GM21737 (cell line): Measurements from ENCODE around the gene PPM1H.
"Not testable (repeated sequence)": the region's sequence is repeated elsewhere in the genome, so short reads cannot be mapped to it uniquely, and the experiment has no call there.

Experiments used
- ATAC-seq: cut with Tn5 transposase; IDR thresholded peaks from one replicate; pipeline ENCODE4 v1.9.1; 2021; ENCODE audit warnings: mild to moderate bottlenecking, moderate library complexity; ENCODE audit not compliant: unreplicated experiment

PPM1H gene

DNA sequence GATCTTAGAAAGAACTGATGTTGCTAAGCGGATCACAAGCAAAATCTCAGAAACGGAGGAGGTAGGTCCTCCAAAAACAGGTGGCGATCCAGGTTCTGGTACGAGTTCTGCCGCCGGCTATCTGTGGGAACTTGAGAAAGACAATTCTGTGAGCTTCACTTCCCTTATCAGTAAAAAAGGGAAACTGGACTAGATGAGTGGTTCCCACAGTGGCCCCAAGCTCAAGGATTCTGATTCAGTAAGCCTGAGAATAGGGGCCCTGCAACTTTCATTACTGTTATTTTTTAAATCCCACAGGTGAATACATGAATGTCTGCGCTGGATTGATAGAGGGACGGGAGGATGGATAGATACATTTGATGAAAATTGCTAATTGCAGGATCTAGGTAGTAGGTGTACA is 160.2 kb downstream of the PPM1H start:
- ATAC-seq, result no peak

DNA sequence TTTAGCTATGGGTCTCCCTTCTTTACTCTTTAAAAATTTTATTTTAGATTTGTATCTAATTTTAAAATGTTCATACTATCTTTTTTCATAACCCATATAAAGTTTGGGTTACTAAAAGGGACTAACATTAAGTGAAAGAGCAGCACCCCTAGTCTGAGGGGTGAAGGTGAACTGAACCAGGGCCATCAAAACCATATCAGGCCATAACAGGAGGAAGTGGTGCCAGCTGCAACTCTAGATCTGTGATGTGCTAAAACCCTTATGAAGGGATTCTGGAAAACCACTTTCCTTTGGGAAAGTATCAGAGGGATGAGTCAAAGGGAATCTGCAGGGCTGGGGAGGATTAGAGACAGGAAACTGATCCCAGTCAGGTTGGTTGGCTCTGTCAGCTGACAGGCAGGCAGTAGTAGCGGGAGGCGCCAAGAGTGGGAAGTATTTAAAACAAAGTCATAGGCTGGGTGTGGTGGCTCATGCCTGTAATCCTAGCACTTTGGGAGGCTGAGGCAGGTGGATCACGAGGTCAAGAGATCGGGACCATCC is 162.5 kb downstream of the PPM1H start:
- ATAC-seq, result no peak

DNA sequence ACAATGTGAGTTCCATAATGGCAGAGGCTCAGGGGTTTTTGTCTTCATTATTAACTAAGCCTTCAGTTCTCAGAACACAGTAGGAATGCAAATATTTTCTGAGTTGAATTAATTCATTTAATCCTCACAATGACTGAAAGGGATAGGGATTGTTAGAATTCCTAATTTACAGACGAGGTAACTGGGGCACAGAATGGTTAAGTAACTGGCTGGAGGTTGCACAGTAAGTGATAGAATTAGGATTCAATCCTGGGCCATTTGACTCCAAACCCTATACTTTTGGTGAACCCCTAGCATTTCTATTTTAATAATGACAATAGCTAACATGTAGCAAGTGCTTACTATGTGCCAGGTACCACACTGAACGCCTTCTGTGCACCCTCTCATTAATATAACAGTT is 163.1 kb downstream of the PPM1H start:
- ATAC-seq, result no peak

DNA sequence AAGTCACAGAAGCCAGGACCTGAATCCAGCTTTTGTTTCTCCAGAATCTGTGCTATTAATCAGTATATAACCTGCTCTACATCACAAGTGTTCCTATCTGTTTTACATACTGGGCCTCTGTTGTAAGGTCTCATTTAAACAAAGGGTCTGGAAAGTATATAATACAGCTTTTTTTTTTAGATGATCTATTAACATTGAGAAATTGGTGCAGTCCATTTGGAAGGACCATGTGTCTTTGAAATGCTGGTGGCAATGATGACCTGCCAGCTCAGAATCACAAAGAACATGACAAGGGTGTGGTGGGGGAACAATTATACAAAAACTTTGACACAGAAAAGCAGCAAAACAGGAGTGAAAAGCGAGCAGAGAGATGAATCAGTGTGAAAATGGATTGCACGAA is 164.6 kb downstream of the PPM1H start:
- ATAC-seq, result no peak

DNA sequence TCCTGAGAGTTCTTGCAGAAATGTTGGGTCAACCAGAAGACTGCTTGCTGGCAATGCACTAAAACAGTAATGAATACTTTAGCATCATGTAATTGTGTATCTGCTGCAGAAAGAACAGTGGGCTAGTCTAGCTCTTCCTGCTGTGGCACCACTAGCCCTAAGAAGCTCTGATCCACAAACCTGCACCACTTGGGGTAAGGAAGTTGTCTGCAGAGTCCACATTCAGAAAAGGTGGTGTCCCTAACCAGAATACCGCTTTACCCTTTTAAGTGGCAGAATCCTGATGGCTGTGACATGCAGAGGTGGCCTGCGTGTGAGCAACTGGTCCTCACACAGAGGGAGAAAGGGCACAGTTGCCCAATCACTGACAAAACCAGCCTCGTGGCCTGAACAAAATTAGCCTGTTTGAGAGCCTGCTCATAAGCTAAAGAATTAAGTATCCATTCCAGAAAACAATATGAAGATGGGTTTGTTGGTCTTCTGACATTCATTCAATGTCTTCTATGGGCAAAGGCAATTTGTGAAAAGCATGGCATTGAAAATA is 165.8 kb downstream of the PPM1H start:
- no peak for ATAC-seq

DNA sequence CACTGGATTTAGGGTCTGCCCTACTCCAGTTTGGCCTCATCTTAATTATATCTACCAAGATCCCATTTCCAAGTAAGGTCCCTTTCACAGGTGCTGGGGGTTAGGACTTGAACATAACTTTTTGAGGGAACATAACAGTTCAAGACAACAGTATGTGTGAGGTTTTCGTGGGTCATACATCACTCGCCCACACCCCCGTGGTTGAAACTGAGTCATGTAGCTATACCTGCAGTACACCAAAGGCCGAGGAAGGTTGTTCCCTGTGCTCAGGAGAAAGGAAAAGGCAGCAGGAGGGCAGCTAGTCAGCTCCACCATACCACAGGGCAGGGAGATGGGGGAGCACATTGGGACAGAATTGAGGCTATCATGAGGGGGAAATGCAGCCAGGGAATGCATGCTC is 167.0 kb downstream of the PPM1H start:
- no peak for ATAC-seq

DNA sequence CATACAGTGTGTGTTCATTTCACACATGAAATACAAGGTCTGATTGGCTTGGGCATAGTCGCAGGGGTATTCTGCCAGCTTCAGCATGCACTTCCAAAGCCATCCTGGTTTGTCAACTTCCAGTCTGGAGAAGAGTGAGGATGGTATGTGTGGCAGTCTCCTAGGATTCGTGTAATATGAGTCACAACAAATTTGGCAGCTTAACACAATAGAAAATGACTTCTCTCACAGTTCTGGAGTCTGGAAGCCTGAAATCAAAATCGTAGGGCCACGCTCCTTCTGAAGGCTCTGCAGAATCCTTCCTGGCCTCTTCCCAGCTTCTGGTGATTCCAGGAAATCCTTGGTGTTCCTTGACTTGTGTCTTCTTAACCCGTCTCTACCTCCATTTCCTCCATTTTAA is 167.5 kb downstream of the PPM1H start:
- no peak for ATAC-seq

DNA sequence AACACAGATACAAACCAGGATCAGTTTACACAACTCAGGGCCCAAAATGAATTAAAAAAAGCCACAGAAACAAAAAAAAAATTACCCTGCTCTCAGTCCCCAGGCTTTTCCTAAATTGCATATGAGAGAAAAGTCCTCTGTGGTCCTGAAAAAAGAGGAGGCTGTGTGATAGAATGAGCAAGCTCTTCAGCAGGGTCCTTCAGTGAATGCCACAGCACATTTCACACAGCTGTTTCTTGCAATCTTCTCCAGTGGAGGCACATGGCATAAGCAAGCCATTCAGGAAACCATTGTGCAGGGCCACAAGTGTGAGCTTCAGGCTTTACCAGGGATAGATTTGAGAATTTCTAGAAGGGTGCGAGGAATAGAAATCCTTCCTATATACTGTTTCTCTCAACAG is 168.5 kb downstream of the PPM1H start:
- no peak for ATAC-seq

DNA sequence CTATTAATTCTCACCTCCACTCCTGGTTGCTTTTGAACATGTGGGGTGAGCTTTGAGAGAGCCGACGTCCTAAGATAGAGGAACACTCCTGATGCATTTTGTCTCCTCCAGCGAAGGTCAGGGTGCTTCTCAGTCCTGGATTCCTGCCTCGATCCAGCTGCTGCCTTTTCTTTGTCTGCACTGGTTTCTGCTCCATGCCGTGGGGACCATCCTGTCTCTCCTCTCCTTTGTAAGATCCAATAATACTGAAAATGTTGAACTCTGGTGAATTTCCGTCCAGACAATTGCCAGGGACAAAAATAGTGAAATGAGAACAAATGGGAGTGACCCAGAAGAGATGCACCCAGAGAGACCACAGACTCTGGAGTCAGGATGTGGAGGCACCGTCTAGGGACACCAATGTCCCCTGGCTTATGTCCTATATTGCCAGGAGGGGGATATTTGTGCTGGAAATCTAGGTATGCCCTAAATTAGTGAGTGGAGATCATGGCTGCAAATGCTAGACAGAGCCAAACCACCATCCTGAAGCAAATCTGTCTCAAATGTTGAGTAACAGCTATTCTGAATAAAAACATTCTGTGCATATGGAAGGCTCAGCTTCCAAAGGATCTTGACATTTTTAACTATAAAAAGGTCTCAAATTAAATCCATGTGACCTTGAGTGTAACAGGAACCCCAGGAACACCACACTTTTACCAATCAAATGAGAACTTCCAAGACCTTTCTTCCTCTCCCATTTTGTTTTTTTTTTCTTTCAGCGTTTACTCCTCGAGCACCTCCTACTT is 170.9 kb downstream of the PPM1H start:
- ATAC-seq, result no peak

DNA sequence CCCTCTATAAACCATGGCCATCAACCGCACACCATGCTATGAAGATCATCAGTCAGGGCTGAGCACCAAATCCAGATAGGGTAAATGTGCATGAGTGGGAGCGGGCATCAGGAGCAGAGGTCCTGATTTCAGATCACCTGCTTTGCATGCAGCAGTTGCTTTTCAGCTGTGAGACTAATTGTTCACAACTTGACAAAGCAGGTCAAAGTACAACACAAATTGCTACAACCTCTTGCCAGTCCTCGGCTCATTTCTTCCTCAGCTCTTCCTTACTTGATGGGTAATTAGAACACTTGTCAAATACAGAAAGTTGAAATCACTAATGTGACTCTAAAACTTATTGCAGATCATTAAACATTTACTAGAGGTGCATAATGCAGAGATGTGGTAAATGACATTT is 171.6 kb downstream of the PPM1H start:
- ATAC-seq, result no peak

DNA sequence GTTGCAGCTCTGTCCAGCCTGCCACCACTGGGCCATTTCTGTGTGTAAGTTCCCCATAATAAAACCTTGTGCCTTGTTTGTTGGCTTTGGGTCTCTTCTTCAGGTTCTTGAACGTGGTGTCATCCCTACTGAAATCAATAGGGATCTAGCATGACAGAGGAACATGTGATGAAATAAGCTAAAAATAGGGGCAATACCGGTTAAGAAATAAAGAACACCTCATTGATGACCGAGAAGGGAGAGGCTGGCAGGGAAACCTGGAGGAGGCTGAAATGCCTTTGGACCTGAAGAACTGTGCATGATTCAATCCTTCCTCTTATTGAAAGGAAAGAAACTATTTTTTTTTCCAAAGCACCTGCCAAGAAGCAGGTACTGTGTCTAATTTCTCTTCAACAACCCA is 172.3 kb downstream of the PPM1H start:
- no peak for ATAC-seq

DNA sequence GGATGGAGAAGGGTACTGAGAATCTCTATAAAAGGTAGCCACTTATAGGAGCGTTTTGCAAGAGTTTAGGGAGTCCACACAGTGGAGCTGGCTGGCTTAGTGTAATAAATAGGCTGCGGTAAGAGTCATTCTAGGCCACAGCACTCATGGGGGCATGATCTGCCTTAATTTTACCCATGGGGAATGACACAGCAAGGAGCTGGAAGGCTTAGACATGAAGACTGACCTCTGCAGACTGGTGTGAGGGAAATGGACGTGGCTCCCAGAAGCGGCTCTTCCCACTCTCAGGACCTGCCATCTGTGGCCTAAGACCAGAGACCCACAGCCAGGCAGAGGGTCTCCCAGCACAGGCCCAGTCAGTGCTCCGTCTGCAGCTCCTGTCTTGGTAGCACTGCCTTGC is 173.3 kb downstream of the PPM1H start:
- ATAC-seq, result no peak

DNA sequence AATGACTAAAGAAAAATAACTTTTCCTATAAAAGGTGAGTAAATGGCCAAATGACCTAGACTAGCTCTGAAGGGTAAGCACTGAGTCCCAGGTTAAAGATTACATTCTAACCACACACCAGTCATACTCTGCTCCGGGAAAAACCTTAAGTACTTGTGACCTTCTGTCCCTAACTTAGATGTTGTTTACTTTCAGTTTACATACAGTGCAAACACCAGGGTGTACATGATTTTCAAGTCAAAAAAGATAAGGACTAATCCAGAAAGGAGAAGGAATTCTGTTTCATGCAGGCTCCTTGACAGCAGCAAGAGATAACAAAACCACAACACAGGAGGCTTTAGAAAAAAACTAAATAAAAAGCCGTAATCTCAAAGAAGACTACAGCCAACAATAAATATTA is 174.2 kb downstream of the PPM1H start:
- ATAC-seq, result peak; percentile 87

DNA sequence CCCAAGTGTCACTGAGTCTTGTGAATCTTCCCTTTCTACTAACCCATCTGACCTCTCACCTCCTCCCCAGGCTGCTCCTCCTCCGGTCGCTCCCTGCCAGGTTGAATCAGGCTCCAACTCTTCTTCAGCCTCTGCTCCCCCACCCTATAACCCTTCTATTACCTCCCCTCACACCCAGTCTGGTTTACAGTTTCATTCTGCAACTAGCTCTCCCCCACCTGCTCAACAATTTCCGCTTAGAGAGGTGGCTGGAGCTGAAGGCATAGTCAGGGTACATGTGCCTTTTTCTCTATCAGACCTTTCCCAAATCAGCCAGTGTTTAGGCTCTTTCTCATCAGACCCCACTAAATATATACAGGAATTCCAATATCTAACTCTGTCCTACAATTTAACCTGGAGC is 174.6 kb downstream of the PPM1H start:
- ATAC-seq, result not testable (repeated sequence)

DNA sequence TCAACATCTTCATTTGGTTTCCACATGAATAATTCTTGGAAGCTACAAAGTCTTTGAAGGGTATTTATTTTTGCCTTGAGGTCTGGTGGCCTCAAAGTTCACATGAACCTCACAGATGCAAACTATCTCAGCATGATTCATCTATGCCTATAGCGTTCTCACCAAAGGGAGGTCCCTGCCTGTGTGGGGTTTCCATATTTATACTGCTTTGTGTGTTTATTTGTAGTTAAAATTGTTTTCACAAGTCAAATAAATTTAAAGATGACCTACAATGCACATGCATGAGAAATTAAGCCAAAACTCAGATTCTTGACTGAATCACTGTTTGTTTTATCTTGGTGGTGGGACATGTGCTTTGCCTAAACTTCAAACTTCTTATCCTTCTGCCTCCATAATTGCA is 176.7 kb downstream of the PPM1H start:
- no peak for ATAC-seq

DNA sequence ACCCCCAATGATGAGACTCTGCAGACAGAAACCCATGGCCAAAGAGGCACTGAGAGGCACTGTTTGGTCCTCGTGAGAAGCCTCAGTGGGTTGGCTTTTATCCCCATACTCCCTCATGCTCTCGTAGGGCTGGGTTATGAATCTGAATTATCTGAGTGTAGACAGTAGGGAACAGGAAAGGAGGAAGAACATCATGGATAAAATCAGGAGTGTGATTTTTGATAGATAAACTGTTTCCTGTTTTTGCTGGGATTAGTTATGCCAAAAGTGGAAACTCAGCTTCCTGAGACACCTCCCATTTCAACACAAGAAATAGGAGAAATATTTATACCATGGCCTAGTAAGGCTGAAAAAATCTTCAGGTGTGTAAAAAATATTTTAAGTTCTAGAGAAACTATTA is 177.9 kb downstream of the PPM1H start:
- no peak for ATAC-seq

DNA sequence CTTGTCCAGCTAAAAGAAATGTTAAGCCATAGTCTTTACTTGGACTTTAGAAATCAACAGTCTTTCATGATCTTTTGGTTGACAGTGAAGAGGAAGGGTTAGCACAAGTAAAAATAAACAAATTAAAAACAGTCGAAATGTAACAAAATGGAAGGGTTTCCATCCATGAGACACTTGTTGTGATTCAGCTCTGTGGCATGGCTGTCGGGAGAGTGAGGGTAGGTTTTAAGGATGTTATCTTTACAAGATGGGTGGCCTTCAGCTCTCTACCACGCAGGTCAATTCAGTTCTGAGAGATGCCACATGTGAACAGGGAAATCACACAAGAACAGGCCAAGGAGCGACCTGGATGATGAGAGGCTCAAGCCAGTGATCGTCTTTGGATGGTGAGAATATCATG is 180.2 kb downstream of the PPM1H start:
- no peak for ATAC-seq

DNA sequence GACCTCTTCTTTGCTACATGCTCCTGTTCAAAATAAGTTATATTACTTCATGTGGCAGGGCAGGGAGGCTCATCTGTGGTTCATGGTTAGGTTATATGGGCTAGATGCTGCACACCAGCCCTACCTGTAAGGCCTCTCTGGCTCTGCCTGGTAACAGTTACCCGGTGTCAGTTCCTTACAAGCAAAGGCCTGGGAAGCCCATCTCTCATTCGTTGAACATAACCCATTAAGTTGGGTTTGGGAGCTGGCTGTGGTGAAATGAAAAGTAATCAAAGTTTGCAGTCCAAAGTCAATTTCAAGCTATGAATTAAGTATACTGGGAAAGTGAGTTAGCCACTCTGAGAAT is 183.2 kb downstream of the PPM1H start:
- ATAC-seq, result no peak

DNA sequence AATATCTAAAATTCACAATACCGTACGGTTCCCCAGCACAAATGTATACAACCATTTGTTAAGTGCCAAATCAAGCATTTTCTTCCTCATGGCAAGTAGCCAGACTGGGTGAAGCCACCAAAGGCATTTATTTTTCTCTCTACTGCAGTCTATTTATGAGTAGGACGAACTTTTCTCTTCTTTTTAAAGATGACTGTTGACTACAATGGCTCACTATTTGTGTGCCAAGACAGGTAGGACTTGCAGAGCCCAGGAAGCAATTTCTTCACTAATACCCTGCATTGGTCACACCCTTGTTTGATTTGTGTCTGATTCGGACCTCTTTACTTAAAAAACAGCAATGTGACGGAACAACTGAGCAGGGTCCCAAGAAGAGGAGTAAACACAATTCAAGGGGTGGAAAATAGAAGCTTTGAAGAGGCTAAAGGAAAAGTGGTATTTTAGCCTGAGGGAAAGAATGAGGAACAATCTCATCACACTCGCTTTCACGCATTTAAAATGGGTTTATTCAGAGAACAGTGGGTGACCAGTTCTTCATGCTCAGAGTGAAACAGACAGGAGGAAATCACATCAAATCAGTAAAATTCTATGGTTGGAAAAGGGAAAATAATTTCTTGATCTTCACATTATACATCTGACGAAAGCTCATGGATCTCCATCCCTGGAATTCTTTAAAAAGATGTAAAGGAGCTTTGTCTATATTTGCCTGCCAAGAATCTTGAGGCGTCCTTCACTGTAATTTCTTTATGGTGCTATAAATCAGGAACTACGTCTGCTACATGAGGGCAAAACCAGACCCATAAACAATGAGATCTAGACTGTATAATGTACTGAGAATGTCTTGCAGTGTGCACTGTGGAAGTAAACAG is 183.8 kb downstream of the PPM1H start:
- no peak for ATAC-seq

DNA sequence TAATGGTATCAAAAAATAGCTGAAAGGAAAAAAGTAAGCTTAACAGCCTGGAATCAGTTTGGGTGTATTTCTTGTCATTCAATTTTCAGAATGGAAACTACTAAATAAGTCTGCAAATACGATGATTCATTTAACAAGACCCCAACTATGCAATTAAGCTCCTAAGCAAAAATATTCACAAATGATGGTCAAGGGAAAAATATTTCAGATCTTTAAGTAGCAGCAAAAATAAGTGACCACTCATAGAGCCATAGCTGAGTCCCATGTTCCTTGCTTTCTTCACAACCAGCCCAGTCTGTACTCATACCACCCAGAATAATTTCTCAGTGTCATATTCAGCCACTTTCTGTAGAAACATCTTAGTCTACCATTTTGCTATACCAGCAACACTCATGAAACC is 185.4 kb downstream of the PPM1H start:
- no peak for ATAC-seq

DNA sequence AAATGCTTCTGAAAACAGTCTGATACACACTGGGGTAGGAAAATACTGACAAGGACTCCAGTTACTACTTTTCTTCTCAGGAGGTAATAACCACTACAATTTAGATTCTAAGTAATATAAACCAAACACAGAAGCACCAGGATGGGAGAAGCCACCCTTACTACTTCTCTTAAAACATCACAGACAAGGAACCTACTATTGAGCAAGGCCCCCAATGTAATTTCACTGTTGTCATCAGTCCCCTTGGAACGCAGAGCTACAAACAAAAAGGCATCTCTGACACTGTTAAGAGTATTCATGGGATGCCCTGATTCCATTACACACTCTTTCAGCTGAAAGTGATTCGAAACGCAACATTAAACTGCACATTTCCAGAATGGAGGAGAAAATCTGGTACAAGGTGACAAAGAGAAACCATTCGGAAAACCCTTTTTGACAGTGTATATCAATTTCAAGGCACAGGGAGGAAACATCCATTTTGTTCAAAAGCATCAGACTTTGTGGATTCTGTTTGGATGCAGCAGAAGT is 185.9 kb downstream of the PPM1H start:
- ATAC-seq, result no peak

DNA sequence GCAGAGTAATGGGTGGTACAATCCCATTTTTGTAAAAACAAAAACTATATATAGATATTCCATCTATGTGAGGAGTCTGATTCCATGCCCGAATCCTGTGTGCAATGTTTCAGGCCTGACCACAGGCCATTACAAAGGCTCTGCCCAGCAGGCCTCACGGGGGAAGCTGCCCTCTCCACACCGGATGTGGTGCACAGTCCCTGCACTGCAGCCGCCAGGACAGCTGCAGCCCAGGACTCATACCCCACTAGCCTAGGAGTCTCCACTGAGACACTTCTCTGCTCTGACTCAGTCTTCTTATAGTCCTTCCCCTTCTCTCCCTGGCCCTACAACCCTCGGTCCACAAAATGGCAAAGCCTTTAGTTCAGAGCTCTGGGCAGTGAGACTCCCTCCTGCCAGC is 190.4 kb downstream of the PPM1H start:
- no peak for ATAC-seq
